OCI-LY3 (cell line): ENCODE data around the gene HLA-DMB.

ENCODE experiments used
- H2AFZ ChIP-seq: fragments of 200-600, 300-600 bp; shearing (Covaris generic); 2 replicates; pipeline ENCODE4 v1.6.0; 2014; ENCODE audit warnings: antibody characterized with exemption, low read depth, low read length
- H3K27ac ChIP-seq: fragments of 200-600, 300-600 bp; sonication (generic); 2 replicates; pipeline ENCODE4 v1.5.1; 2014; ENCODE audit warnings: mild to moderate bottlenecking, low read length, moderate library complexity, mixed read lengths
- H3K27me3 ChIP-seq: fragments of 200-600, 300-600 bp; sonication (generic); 2 replicates; pipeline ENCODE4 v1.6.1; 2014; ENCODE audit warnings: low read depth, low read length, mixed read lengths
- H3K36me3 ChIP-seq: fragments of 200-600, 300-600 bp; sonication (generic); replicated peaks from 2 replicates; pipeline ENCODE3; 2014; ENCODE audit warnings: low read depth, low read length, mixed read lengths
- H3K4me1 ChIP-seq: fragments of 300-600, 200-600 bp; sonication (generic); 2 replicates; pipeline ENCODE4 v1.6.1; 2014; ENCODE audit warnings: low read length, mixed read lengths
- H3K4me2 ChIP-seq: fragments of 200-600, 300-600 bp; sonication (generic); 2 replicates; pipeline ENCODE4 v1.6.1; 2014; ENCODE audit warnings: low read length, mixed read lengths
- H3K4me3 ChIP-seq: fragments of 300-600, 200-600 bp; sonication (generic); 2 replicates; pipeline ENCODE4 v1.5.1; 2014; ENCODE audit warnings: antibody characterized with exemption, mild to moderate bottlenecking, low read length, moderate library complexity
- H3K79me2 ChIP-seq: fragments of 300-600, 200-600 bp; shearing (Covaris generic); 2 replicates; pipeline ENCODE4 v1.6.1; 2014; ENCODE audit warnings: mild to moderate bottlenecking, low read length, mixed read lengths
- H3K9ac ChIP-seq: fragments of 300-600, 200-600 bp; shearing (Covaris generic); 2 replicates; pipeline ENCODE4 v1.6.0; 2014; ENCODE audit warnings: mild to moderate bottlenecking, low read length, moderate library complexity
- H3K9me3 ChIP-seq: fragments of 200-600, 300-600 bp; shearing (Covaris generic); 2 replicates; pipeline ENCODE4 v1.6.1; 2014; ENCODE audit warnings: low read length, mixed read lengths; ENCODE audit not compliant: insufficient read depth
- H4K20me1 ChIP-seq: fragments of 200-600, 300-600 bp; sonication (generic); 2 replicates; pipeline ENCODE4 v1.6.1; 2016; ENCODE audit warnings: low read length, mixed read lengths; ENCODE audit not compliant: insufficient read depth
- CTCF ChIP-seq: fragments of 200-600, 300-600 bp; sonication (generic); IDR thresholded peaks from 2 replicates; pipeline ENCODE4 v1.5.1; 2014; ENCODE audit warnings: antibody characterized with exemption, low read length, low read depth
- EZH2phosphoT487 ChIP-seq: fragments of 200-600 bp; shearing (Covaris generic); IDR thresholded peaks from 2 replicates; pipeline ENCODE4 v1.6.1; 2018; ENCODE audit warnings: antibody characterized with exemption, mixed run types, low read depth

HLA-DMB gene

GRCh38 chr6:32887616-32888015 is 53.2 kb downstream of the HLA-DMB start:
- H3K36me3 ChIP-seq = no peaks in the 10 kb centered on the region
- no peaks in the 10 kb centered on the region for H3K79me2 ChIP-seq
- no peak overlapping the region for H3K9ac ChIP-seq
- H3K4me1 ChIP-seq = peaks cover 11% of the 10 kb centered on the region
- TF ChIP-seq CTCF (no peak), EZH2phosphoT487 (no peak)
- no peak overlapping the region for H3K4me3 ChIP-seq
- H3K9me3 ChIP-seq = no peaks in the 10 kb centered on the region
- H3K27ac ChIP-seq = no peak overlapping the region
- H4K20me1 ChIP-seq = no peaks in the 10 kb centered on the region
- H2AFZ ChIP-seq = no peak overlapping the region
- H3K27me3 ChIP-seq = no peaks in the 10 kb centered on the region
- H3K4me2 ChIP-seq = no peak overlapping the region

- Histone ChIP-seq H3K27ac (no peak overlapping the region), H2AFZ (no peak overlapping the region), H3K4me2 (no peak overlapping the region), H4K20me1 (no peaks in the 10 kb centered on the region), H3K4me3 (no peak overlapping the region), H3K79me2 (no peaks in the 10 kb centered on the region), H3K9ac (no peak overlapping the region), H3K4me1 (peaks cover 11% of the 10 kb centered on the region), H3K9me3 (no peaks in the 10 kb centered on the region), H3K27me3 (no peaks in the 10 kb centered on the region), H3K36me3 (no peaks in the 10 kb centered on the region)
- TF ChIP-seq CTCF (no peak), EZH2phosphoT487 (no peak)
Measured at GRCh38 chr6:32886681-32887383, 54.0 kb downstream of the HLA-DMB start.

- Histone ChIP-seq H3K27me3 (no peaks in the 10 kb centered on the region), H4K20me1 (no peaks in the 10 kb centered on the region), H3K4me2 (peak overlapping the region; percentile 32; the same call in 1 of the 2 replicates), H3K9me3 (no peaks in the 10 kb centered on the region), H3K9ac (no peak overlapping the region), H3K4me3 (no peak overlapping the region), H2AFZ (no peak overlapping the region), H3K27ac (no peak overlapping the region), H3K79me2 (no peaks in the 10 kb centered on the region), H3K4me1 (peaks cover 7% of the 10 kb centered on the region), H3K36me3 (no peaks in the 10 kb centered on the region)
- TF ChIP-seq CTCF (peak; percentile 54), EZH2phosphoT487 (no peak)
Measured at GRCh38 chr6:32885698-32886286, 55.0 kb downstream of the HLA-DMB start.
